GM19463 (cell line): ENCODE data around the gene S100A9.

Experiments used
- ATAC-seq: cut with Tn5 transposase; IDR thresholded peaks from one replicate; pipeline ENCODE4 v1.9.1; 2021; ENCODE audit warnings: mild to moderate bottlenecking, moderate library complexity; ENCODE audit not compliant: unreplicated experiment

S100A9 gene

GRCh38 chr1:153359241-153359640, 1.6 kb downstream of the S100A9 start:
- ATAC-seq, result no peak

- ATAC-seq, result no peak
Measured at GRCh38 chr1:153360190-153360589, 2.5 kb downstream of the S100A9 start.

GRCh38 chr1:153360592-153361479, 3.2 kb downstream of the S100A9 start:
- no peak for ATAC-seq

- ATAC-seq, result no peak
Measured at GRCh38 chr1:153361480-153362109, 3.9 kb downstream of the S100A9 start.

GRCh38 chr1:153362187-153362775, 4.6 kb downstream of the S100A9 start:
- no peak for ATAC-seq

- no peak for ATAC-seq
Measured at GRCh38 chr1:153363641-153364040, 6.0 kb downstream of the S100A9 start.

- ATAC-seq, result no peak
Measured at GRCh38 chr1:153364156-153364555, 6.5 kb downstream of the S100A9 start.

DNA sequence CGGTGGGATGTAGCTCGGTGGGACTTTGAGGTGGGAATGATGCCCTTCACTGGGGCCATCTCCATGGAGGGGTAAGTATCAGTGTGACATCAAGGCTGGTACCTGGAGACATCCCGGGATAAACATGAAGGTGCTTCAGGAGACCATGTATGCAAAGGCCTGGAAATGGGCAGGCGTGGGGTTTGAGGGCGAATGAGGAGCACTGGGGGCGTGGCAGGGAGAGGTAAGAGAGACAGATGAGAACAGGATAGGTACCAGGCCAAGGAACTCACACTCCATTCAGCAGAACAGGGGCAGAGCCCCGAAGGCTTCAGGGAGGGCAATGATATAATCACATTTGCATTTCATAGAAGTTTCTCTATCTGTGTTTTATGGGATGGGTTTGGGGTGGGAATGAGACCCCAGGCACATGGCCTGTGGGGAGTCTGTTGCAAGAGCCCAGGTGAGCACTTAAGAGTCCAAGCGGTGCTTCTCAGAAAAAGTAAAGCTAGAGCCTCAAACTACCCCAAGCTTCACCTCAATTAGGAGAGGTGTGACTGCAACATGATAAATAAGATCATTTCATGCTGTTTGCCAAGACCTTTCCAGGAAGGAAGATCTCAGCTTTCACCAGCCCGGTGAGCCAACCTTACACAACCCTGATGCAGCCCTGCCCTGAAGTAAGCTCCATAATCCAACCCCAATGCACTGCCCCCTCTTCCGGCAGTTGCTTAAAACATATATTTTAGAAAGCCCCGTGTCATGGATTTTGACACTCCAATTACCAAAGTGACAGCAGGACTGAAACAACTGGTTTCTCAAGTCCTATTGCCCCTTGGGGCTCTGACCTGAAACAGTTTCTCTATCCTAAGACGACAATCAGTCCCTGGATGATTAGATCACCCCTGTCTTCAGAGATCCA, 7.4 kb downstream of the S100A9 start:
- no peak for ATAC-seq

GRCh38 chr1:153365696-153366095, 8.0 kb downstream of the S100A9 start:
- no peak for ATAC-seq

- no peak for ATAC-seq
Measured at GRCh38 chr1:153366261-153366660, 8.6 kb downstream of the S100A9 start.

GRCh38 chr1:153367090-153367489, 9.4 kb downstream of the S100A9 start:
- no peak for ATAC-seq

- no peak for ATAC-seq
Measured at GRCh38 chr1:153368495-153368894, 10.8 kb downstream of the S100A9 start.

GRCh38 chr1:153370146-153370545, 12.5 kb downstream of the S100A9 start:
- ATAC-seq, result no peak

- ATAC-seq, result no peak
Measured at GRCh38 chr1:153371231-153371630, 13.6 kb downstream of the S100A9 start.

DNA sequence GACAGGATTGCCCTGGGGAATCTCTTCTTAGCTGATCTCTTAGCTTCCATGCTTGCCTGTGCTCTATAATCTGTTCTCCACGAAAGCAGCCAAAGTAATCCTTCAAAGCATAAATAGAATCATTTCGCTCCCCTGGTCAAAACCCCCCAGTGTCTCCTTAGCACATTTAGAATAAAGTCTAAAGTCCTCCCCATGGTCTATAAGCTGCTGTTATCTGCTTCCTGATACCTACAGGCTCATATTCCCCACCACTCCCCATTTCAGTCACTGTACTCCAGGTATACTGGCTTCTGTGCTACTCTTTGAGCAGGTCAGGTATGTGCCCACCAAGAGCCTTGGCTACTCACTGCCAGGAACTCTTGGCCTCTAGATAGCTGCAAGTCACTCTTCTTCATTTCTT, 14.9 kb downstream of the S100A9 start:
- ATAC-seq, result no peak

DNA sequence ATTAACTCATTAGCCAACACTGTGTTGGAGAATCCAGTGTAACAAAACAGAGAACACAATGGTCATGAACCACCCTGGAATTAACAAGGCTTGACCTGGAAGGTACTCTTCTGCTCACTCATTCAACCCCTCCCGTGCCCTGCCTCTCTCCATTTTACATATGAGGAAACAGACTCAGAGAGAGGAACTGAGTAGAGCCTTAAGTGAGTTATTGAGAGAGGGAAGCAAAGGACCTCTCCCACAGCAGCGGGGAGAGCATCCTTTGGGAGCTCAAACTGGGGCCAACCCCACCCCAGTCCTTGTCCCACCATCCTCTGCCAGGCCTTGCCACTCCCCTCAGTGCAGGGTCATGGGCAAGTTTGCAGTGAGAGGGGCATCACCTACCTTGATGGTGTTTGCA, 16.4 kb downstream of the S100A9 start:
- no peak for ATAC-seq

DNA sequence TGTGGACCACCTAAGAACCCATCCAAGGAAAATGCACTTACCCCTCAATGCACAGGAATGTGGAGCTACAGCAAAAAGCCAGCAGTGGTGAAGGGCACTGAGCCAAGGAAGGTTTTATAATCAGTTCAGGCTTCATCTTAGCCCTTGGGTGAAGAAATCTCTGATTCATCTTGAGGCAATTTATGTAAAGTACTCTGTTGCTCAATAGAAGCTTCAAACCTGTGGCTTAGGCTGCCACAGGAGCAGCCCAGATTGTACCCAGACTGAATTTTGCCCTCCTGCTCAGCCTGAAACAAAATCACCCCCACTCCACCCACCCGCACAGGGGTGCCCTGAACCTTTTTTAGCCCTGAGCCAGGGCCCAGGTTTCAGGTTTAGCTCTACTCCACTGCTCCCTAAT, 17.9 kb downstream of the S100A9 start, which contains the start of gene S100A12:
Gene S100A12 (minus strand): TSS at position 111 of the 400 bp plus-strand sequence. CDS start 1,029 bp downstream, outside the sequence.
- no peak for ATAC-seq

- ATAC-seq, result no peak
Measured at GRCh38 chr1:153379591-153379990, 21.9 kb downstream of the S100A9 start.

DNA sequence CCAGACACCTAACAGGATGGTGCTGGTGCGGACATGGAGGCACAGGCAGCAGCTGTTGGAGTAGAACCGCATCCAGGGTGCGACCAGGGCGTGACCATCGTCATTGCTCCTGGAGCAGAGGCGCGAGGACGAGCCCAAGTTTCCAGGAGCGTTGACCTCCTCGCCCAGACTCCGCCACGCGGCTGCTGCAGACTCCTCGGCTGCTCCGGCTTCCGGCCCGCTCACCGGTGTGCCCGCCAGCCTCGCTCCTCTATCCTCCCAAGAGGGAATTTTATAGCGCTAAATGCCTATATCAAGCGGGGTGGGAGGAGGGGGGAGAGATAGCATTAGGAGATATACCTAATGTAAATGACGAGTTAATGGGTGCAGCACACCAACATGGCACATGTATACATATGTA, 23.1 kb downstream of the S100A9 start:
- ATAC-seq, result no peak

GRCh38 chr1:153384958-153385580, 27.4 kb downstream of the S100A9 start:
- ATAC-seq, result no peak
